Ishikawa (cell line): ENCODE data around the gene D2HGDH.

Experiments used
- CEBPB ChIP-seq: IDR thresholded peaks from 2 replicates; pipeline ENCODE4 v1.6.1; 2012
- CREB1 ChIP-seq: IDR thresholded peaks from 2 replicates; pipeline ENCODE4 v1.6.1; 2012; ENCODE audit warnings: low read depth
- EGR1 ChIP-seq: IDR thresholded peaks from 2 replicates; pipeline ENCODE4 v1.6.1; 2012
- EP300 ChIP-seq: IDR thresholded peaks from 2 replicates; pipeline ENCODE4 v1.6.1; 2012; ENCODE audit warnings: borderline replicate concordance
- FOXM1 ChIP-seq: IDR thresholded peaks from 2 replicates; pipeline ENCODE4 v1.6.1; 2012; ENCODE audit warnings: low read depth, borderline replicate concordance
- NFIC ChIP-seq: IDR thresholded peaks from 2 replicates; pipeline ENCODE4 v1.6.1; 2012
- RAD21 ChIP-seq: IDR thresholded peaks from 2 replicates; pipeline ENCODE4 v1.6.1; 2012; ENCODE audit warnings: low read depth
- TAF1 ChIP-seq: IDR thresholded peaks from 2 replicates; pipeline ENCODE4 v1.6.1; 2012; ENCODE audit warnings: low read depth, mild to moderate bottlenecking
- TCF12 ChIP-seq: IDR thresholded peaks from 2 replicates; pipeline ENCODE4 v1.6.1; 2012; ENCODE audit warnings: low read depth
- TEAD4 ChIP-seq: IDR thresholded peaks from 2 replicates; pipeline ENCODE4 v1.6.1; 2012
- YY1 ChIP-seq: IDR thresholded peaks from 2 replicates; pipeline ENCODE4 v1.6.1; 2012; ENCODE audit warnings: low read depth
- ZBTB7A ChIP-seq: IDR thresholded peaks from 2 replicates; pipeline ENCODE4 v1.6.1; 2012; ENCODE audit warnings: low read depth
- TF ChIP-seq, protein P1 (sequence below): IDR thresholded peaks from 2 replicates; pipeline ENCODE4 v1.6.1; 2012; ENCODE audit warnings: low read depth, mild to moderate bottlenecking
- TF ChIP-seq, protein P2 (sequence below): IDR thresholded peaks from 2 replicates; pipeline ENCODE4 v1.6.1; 2012
- TF ChIP-seq, protein P3 (sequence below): IDR thresholded peaks from 2 replicates; pipeline ENCODE4 v1.6.1; 2012

Gene D2HGDH

DNA sequence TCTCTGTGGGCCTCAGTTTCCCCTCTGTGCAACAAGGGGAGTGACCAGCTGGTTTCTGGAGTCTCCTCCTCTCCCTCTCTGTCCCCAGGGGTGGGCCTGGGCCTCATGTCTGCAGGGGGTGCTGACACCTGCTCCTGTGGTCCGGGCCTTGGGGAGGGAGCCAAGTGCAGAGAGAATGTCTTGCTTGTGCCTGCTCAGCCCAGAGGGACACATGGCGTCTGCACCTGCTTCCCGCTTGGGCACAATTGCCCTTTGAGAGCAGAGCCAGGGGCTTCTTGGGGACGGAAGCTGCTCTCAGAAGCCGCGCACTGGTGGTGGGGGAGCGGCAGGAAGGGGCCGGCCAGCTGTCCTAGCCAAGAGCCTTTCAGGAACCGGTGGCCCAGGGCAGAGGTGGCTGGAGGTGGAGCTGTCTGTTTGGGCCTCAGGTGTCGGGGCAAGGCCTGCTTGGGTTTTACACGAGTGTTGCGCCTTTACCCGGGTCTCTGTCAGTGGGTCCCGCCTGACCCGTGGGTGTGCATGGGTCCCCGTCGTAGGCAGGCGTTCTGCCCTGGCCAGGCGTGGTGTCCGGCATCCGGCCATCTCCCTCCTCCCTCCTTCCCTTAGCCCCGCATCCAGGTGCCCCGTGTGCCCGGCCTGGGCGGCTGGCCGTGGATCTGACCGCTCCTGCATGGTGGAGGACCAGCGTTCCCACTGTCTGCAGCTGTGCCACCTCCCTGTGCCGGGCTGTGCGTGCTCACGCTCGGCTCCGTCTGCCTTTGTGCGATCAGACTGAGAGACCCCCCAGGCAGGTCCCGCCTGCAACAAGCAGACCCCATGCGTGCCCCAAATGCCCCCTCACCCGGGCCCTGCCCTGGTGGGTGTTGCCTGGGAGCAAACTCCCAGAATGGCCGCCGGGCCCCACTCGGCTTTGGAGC, 78.6 kb downstream of the D2HGDH start:
- TF ChIP-seq CEBPB (no peak), RAD21 (no peak), FOXM1 (no peak), TEAD4 (no peak), EGR1 (no peak), YY1 (no peak), ZBTB7A (no peak), NFIC (no peak), TAF1 (no peak), EP300 (no peak)
- TF ChIP-seq, protein P1, sequence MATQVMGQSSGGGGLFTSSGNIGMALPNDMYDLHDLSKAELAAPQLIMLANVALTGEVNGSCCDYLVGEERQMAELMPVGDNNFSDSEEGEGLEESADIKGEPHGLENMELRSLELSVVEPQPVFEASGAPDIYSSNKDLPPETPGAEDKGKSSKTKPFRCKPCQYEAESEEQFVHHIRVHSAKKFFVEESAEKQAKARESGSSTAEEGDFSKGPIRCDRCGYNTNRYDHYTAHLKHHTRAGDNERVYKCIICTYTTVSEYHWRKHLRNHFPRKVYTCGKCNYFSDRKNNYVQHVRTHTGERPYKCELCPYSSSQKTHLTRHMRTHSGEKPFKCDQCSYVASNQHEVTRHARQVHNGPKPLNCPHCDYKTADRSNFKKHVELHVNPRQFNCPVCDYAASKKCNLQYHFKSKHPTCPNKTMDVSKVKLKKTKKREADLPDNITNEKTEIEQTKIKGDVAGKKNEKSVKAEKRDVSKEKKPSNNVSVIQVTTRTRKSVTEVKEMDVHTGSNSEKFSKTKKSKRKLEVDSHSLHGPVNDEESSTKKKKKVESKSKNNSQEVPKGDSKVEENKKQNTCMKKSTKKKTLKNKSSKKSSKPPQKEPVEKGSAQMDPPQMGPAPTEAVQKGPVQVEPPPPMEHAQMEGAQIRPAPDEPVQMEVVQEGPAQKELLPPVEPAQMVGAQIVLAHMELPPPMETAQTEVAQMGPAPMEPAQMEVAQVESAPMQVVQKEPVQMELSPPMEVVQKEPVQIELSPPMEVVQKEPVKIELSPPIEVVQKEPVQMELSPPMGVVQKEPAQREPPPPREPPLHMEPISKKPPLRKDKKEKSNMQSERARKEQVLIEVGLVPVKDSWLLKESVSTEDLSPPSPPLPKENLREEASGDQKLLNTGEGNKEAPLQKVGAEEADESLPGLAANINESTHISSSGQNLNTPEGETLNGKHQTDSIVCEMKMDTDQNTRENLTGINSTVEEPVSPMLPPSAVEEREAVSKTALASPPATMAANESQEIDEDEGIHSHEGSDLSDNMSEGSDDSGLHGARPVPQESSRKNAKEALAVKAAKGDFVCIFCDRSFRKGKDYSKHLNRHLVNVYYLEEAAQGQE = no peak
- TF ChIP-seq, protein P2, sequence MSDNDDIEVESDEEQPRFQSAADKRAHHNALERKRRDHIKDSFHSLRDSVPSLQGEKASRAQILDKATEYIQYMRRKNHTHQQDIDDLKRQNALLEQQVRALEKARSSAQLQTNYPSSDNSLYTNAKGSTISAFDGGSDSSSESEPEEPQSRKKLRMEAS = no peak

DNA sequence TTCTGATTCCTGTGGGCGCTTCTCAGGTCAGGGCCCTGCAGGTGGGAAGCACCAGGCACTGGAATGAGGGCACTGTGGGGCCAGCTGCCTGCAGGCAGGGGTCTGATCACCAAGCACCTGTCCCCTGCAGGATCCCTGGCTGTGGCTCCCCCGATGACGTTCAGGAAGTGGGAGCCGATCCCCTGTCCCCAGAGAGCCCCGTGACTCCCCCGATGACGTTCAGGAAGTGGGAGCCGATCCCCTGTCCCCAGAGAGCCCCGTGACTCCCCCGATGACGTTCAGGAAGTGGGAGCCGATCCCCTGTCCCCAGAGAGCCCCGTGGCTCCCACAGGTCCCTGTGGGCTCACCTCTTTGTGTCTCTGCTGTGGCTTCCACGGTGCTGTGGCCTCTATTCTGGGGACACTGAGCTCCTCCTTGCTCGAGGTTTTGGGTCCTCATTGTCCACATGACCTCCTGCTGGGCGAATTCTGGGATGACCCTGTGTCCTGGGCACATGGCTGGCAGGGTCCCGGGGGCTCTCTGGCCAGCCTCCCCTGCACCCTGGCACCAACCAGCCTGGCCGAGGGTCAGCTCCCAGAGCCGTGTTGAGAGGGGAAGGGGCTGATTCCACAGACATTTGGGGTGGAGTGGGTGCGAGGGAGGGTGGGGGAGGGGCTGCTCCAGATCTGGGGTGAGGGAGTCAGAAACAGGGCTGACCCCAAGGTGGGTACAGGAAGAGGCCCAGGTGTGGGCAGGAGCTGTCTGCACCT, 79.4 kb downstream of the D2HGDH start:
- TF ChIP-seq ZBTB7A = no peak
- no peak for TF ChIP-seq YY1
- TF ChIP-seq, protein P2 = no peak
- no peak for TF ChIP-seq TEAD4
- TF ChIP-seq TAF1 = no peak
- TF ChIP-seq, protein P3, sequence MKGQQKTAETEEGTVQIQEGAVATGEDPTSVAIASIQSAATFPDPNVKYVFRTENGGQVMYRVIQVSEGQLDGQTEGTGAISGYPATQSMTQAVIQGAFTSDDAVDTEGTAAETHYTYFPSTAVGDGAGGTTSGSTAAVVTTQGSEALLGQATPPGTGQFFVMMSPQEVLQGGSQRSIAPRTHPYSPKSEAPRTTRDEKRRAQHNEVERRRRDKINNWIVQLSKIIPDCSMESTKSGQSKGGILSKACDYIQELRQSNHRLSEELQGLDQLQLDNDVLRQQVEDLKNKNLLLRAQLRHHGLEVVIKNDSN = no peak
- no peak for TF ChIP-seq NFIC
- TF ChIP-seq EP300 = no peak
- no peak for TF ChIP-seq EGR1
- no peak for TF ChIP-seq FOXM1
- no peak for TF ChIP-seq RAD21
- TF ChIP-seq CREB1 = no peak
- no peak for TF ChIP-seq CEBPB
- TF ChIP-seq, protein P1 = no peak
- no peak for TF ChIP-seq TCF12

DNA sequence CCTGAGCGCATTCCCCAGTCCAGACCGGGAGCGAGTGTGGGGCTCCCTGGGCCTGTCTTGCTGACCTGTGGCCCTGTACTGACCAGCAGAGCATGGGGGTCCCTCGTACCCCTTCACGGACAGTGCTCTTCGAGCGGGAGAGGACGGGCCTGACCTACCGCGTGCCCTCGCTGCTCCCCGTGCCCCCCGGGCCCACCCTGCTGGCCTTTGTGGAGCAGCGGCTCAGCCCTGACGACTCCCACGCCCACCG, 79.9 kb downstream of the D2HGDH start:
- no peak for TF ChIP-seq TEAD4
- no peak for TF ChIP-seq NFIC
- no peak for TF ChIP-seq FOXM1
- TF ChIP-seq EGR1 = no peak

DNA sequence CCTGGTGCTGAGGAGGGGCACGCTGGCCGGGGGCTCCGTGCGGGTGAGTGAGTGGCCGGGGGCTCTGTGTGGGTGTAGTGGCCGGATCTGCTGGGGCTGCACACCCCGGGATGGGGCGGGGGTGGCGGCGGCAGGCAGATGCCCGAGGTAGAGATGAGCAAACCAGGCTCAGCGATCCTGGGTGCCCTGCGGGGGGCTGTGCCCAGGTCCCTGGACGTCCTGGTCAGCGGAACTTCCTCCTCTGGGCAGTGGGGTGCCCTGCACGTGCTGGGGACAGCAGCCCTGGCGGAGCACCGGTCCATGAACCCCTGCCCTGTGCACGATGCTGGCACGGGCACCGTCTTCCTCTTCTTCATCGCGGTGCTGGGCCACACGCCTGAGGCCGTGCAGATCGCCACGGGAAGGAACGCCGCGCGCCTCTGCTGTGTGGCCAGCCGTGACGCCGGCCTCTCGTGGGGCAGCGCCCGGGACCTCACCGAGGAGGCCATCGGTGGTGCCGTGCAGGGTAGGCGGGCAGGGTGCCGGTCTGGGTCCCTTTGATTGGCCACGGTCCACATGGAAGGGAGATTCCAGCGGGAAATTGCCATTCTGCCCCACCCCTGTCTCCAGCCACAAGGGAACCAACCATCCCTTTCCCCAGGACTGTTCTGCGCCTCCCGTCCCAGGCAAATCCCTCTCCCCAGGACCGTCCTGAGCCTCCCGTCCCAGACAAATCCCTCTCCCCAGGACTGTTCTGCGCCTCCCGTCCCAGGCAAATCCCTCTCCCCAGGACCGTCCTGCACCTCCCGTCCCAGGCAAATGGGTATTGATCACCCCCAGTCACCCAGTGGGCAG, 80.4 kb downstream of the D2HGDH start:
- TF ChIP-seq YY1 (no peak), TAF1 (no peak), TEAD4 (no peak), EP300 (no peak), TCF12 (no peak), RAD21 (no peak), EGR1 (no peak), FOXM1 (no peak), NFIC (no peak), ZBTB7A (no peak), CREB1 (no peak), CEBPB (no peak)
- TF ChIP-seq, protein P3 = no peak
- TF ChIP-seq, protein P2 = no peak
- TF ChIP-seq, protein P1 = no peak
